ENCODE data around the gene VIL1. TPM values are rescaled to one million over a fixed set of nuclear protein-coding genes. Genes with fewer than 3 reads are reported as not detected.

Gene VIL1
- total and polyA plus RNA-seq, 9 of the 15 experiments (the other 6 are each of a cell fraction or from before 2014, with no cell fraction given), result 0.51 to 2.7 (median 1.2) TPM

DNA sequence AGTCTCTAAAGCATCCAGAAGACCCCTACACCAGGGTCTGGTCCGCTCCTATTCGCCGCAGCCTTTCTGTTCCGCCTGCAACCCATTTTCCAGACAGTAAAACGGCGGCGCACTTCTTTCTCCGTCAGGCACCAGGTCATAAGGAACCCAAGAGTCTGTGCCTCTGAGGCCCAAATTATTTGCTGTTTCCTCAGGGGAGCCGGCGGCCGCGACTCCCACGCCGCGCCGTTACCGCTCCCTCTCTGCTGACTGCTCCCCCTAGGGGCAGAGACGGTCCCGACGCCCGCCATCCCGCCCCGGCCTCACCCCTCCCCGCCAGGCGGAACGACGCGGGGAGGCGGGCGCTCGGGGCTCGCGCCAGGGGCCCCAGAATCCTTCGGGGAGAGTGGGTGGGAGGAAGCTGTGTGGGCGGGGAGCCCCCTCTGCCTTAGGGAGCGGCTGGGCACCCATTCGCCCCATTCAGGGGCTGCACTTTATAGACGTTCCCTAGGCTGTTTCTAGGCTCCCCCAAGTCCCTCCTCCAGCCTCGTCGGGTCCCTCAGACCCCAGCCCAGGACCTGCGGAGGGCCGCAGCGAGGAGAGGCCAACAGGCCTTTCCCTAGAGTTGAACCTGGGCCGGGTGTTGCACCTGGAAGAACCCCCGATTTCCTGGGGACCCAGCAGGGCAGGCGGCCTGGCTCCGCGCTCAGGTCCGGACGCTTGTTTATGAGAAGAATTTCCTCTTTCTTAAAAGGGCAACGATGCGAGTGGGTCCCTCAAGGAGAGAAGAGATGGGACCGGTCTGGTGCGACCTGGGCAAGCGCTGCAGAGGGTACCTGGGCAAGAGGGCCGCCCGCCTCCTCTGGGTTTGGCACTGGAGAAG lies 22.9 kb upstream of the VIL1 start (continued):
- TF ChIP-seq, protein P1, sequence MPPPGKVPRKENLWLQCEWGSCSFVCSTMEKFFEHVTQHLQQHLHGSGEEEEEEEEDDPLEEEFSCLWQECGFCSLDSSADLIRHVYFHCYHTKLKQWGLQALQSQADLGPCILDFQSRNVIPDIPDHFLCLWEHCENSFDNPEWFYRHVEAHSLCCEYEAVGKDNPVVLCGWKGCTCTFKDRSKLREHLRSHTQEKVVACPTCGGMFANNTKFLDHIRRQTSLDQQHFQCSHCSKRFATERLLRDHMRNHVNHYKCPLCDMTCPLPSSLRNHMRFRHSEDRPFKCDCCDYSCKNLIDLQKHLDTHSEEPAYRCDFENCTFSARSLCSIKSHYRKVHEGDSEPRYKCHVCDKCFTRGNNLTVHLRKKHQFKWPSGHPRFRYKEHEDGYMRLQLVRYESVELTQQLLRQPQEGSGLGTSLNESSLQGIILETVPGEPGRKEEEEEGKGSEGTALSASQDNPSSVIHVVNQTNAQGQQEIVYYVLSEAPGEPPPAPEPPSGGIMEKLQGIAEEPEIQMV (tag; conservative IDR thresholded peaks at IDR 0.05; ENCODE audit: low read depth), result no peak
- TF ChIP-seq XRCC4 (IDR thresholded peaks at IDR 0.05; ENCODE audit: extremely low read depth, insufficient read depth, insufficient read length) (no peak), XRCC3 (IDR thresholded peaks at IDR 0.05) (no peak), ZNF384 (IDR thresholded peaks at IDR 0.05; ENCODE audit: low read depth, low read length) (peak; percentile 27; the same call in 1 of the 2 replicates), SNIP1 (IDR thresholded peaks at IDR 0.05; ENCODE audit: low read depth) (peak; percentile 97), SREBF1 (IDR thresholded peaks at IDR 0.05; ENCODE audit: borderline replicate concordance, low read depth, low read length) (no peak), MBD2 (IDR thresholded peaks at IDR 0.05; ENCODE audit: borderline replicate concordance, low read depth) (peak; percentile 41; the same call in 1 of the 2 replicates), TSC22D4 (tag; IDR thresholded peaks at IDR 0.05) (no peak), STAG1 (CRISPR knock-in tag; IDR thresholded peaks at IDR 0.05; ENCODE audit: borderline replicate concordance) (no peak)
- TF ChIP-seq, protein P2, sequence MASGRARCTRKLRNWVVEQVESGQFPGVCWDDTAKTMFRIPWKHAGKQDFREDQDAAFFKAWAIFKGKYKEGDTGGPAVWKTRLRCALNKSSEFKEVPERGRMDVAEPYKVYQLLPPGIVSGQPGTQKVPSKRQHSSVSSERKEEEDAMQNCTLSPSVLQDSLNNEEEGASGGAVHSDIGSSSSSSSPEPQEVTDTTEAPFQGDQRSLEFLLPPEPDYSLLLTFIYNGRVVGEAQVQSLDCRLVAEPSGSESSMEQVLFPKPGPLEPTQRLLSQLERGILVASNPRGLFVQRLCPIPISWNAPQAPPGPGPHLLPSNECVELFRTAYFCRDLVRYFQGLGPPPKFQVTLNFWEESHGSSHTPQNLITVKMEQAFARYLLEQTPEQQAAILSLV (tag; IDR thresholded peaks at IDR 0.05), result no peak
- TF ChIP-seq, protein P3, sequence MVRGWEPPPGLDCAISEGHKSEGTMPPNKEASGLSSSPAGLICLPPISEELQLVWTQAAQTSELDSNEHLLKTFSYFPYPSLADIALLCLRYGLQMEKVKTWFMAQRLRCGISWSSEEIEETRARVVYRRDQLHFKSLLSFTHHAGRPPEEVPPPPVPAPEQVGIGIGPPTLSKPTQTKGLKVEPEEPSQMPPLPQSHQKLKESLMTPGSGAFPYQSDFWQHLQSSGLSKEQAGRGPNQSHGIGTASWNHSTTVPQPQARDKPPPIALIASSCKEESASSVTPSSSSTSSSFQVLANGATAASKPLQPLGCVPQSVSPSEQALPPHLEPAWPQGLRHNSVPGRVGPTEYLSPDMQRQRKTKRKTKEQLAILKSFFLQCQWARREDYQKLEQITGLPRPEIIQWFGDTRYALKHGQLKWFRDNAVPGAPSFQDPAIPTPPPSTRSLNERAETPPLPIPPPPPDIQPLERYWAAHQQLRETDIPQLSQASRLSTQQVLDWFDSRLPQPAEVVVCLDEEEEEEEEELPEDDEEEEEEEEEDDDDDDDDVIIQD (CRISPR knock-in tag; IDR thresholded peaks at IDR 0.05), result no peak
- TF ChIP-seq, protein P4, sequence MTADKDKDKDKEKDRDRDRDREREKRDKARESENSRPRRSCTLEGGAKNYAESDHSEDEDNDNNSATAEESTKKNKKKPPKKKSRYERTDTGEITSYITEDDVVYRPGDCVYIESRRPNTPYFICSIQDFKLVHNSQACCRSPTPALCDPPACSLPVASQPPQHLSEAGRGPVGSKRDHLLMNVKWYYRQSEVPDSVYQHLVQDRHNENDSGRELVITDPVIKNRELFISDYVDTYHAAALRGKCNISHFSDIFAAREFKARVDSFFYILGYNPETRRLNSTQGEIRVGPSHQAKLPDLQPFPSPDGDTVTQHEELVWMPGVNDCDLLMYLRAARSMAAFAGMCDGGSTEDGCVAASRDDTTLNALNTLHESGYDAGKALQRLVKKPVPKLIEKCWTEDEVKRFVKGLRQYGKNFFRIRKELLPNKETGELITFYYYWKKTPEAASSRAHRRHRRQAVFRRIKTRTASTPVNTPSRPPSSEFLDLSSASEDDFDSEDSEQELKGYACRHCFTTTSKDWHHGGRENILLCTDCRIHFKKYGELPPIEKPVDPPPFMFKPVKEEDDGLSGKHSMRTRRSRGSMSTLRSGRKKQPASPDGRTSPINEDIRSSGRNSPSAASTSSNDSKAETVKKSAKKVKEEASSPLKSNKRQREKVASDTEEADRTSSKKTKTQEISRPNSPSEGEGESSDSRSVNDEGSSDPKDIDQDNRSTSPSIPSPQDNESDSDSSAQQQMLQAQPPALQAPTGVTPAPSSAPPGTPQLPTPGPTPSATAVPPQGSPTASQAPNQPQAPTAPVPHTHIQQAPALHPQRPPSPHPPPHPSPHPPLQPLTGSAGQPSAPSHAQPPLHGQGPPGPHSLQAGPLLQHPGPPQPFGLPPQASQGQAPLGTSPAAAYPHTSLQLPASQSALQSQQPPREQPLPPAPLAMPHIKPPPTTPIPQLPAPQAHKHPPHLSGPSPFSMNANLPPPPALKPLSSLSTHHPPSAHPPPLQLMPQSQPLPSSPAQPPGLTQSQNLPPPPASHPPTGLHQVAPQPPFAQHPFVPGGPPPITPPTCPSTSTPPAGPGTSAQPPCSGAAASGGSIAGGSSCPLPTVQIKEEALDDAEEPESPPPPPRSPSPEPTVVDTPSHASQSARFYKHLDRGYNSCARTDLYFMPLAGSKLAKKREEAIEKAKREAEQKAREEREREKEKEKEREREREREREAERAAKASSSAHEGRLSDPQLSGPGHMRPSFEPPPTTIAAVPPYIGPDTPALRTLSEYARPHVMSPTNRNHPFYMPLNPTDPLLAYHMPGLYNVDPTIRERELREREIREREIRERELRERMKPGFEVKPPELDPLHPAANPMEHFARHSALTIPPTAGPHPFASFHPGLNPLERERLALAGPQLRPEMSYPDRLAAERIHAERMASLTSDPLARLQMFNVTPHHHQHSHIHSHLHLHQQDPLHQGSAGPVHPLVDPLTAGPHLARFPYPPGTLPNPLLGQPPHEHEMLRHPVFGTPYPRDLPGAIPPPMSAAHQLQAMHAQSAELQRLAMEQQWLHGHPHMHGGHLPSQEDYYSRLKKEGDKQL (CRISPR knock-in tag; IDR thresholded peaks at IDR 0.05; ENCODE audit: borderline replicate concordance), result no peak
- TF ChIP-seq, protein P5, sequence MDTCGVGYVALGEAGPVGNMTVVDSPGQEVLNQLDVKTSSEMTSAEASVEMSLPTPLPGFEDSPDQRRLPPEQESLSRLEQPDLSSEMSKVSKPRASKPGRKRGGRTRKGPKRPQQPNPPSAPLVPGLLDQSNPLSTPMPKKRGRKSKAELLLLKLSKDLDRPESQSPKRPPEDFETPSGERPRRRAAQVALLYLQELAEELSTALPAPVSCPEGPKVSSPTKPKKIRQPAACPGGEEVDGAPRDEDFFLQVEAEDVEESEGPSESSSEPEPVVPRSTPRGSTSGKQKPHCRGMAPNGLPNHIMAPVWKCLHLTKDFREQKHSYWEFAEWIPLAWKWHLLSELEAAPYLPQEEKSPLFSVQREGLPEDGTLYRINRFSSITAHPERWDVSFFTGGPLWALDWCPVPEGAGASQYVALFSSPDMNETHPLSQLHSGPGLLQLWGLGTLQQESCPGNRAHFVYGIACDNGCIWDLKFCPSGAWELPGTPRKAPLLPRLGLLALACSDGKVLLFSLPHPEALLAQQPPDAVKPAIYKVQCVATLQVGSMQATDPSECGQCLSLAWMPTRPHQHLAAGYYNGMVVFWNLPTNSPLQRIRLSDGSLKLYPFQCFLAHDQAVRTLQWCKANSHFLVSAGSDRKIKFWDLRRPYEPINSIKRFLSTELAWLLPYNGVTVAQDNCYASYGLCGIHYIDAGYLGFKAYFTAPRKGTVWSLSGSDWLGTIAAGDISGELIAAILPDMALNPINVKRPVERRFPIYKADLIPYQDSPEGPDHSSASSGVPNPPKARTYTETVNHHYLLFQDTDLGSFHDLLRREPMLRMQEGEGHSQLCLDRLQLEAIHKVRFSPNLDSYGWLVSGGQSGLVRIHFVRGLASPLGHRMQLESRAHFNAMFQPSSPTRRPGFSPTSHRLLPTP (IDR thresholded peaks at IDR 0.05; ENCODE audit: borderline replicate concordance, extremely low read depth, insufficient read length), result no peak

Data from K562 (cell line).